HepG2 (cell line): Measurements from ENCODE around the gene COA1. TPM values are rescaled to one million over a fixed set of nuclear protein-coding genes. Genes with fewer than 3 reads are reported as not detected.
A peak's percentile ranks its signal among the peaks of the same experiment; 100 is the strongest.

ENCODE experiments used
- ARNTL ChIP-seq: sonication (generic); formaldehyde crosslinking; IDR thresholded peaks from 2 replicates; pipeline ENCODE4 v1.4.0; 2020; ENCODE audit warnings: mild to moderate bottlenecking, missing genetic modification reagents
- ATF7 ChIP-seq, 2 experiments: fragments of 450-650 bp in 1 of 2; sonication (generic) in 1 of 2; formaldehyde crosslinking in 1 of 2; IDR thresholded peaks; 2 replicates each; pipeline versions ENCODE4 v1.4.0 to v1.6.1; 2016 to 2020; ENCODE audit warnings: antibody characterized with exemption in 1 of 2, mild to moderate bottlenecking in 1 of 2, missing genetic modification reagents in 1 of 2
- ATF7-NPFF ChIP-seq: sonication (generic); formaldehyde crosslinking; IDR thresholded peaks from 2 replicates; pipeline ENCODE4 v1.8.1; 2023; ENCODE audit warnings: mild to moderate bottlenecking, low read depth, missing genetic modification reagents, moderate library complexity
- BRD4 ChIP-seq: sonication (generic); formaldehyde crosslinking; IDR thresholded peaks from 2 replicates; pipeline ENCODE4 v1.4.0; 2020; ENCODE audit warnings: missing genetic modification reagents
- CBX2 ChIP-seq, 2 experiments: fragments of 200-600 bp in 1 of 2; sonication (generic); formaldehyde crosslinking in 1 of 2; IDR thresholded peaks; 2 replicates each; pipeline versions ENCODE4 v1.7.0 to v1.8.1; 2018 to 2022; ENCODE audit warnings: low read depth in 2 of 2, low read length in 1 of 2, mild to moderate bottlenecking in 1 of 2, missing genetic modification reagents in 1 of 2
- IRF2 ChIP-seq: IDR thresholded peaks from 2 replicates; pipeline ENCODE4 v1.6.1; 2018; ENCODE audit warnings: missing genetic modification reagents, missing compliant biosample characterization
- MTF2 ChIP-seq: sonication (generic); formaldehyde crosslinking; IDR thresholded peaks from 2 replicates; pipeline ENCODE4 v1.5.0; 2020; ENCODE audit warnings: missing genetic modification reagents, borderline replicate concordance
- PAWR ChIP-seq: sonication (generic); formaldehyde crosslinking; IDR thresholded peaks from 2 replicates; pipeline ENCODE4 v1.4.0; 2020; ENCODE audit warnings: missing genetic modification reagents, mild to moderate bottlenecking, borderline replicate concordance
- PHF20 ChIP-seq: sonication (generic); formaldehyde crosslinking; IDR thresholded peaks from 2 replicates; pipeline ENCODE4 v1.5.0; 2020; ENCODE audit warnings: mild to moderate bottlenecking, missing genetic modification reagents
- SMAD3 ChIP-seq: sonication (generic); formaldehyde crosslinking; IDR thresholded peaks from 2 replicates; pipeline ENCODE4 v1.4.0; 2020; ENCODE audit warnings: missing genetic modification reagents
- SP4 ChIP-seq: sonication (generic); formaldehyde crosslinking; IDR thresholded peaks from 2 replicates; pipeline ENCODE4 v1.8.1; 2023; ENCODE audit warnings: mild to moderate bottlenecking, missing genetic modification reagents
- ZFAT ChIP-seq: sonication (generic); formaldehyde crosslinking; conservative IDR thresholded peaks from 2 replicates; pipeline ENCODE4 v1.8.1; 2023; ENCODE audit warnings: missing genetic modification reagents, inconsistent platforms
- ZFX ChIP-seq: sonication (generic); formaldehyde crosslinking; IDR thresholded peaks from 2 replicates; pipeline ENCODE4 v1.4.0; 2020; ENCODE audit warnings: mild to moderate bottlenecking, low read depth, missing genetic modification reagents, moderate library complexity
- ZNF24 ChIP-seq: fragments of 450-650 bp; IDR thresholded peaks from 2 replicates; pipeline ENCODE4 v1.6.1; 2017; ENCODE audit warnings: antibody characterized with exemption, mild to moderate bottlenecking
- ZNF451 ChIP-seq: sonication (generic); formaldehyde crosslinking; IDR thresholded peaks from 2 replicates; pipeline ENCODE4 v1.5.0; 2020; ENCODE audit warnings: mild to moderate bottlenecking, missing genetic modification reagents
- ZNF766 ChIP-seq: sonication (generic); formaldehyde crosslinking; IDR thresholded peaks from 2 replicates; pipeline ENCODE4 v1.5.0; 2020; ENCODE audit warnings: missing genetic modification reagents, borderline replicate concordance
- ZNF782 ChIP-seq: sonication (generic); formaldehyde crosslinking; IDR thresholded peaks from 2 replicates; pipeline ENCODE4 v1.4.0; 2020; ENCODE audit warnings: missing genetic modification reagents, mild to moderate bottlenecking, borderline replicate concordance
- ZNF879 ChIP-seq: sonication (generic); formaldehyde crosslinking; IDR thresholded peaks from 2 replicates; pipeline ENCODE4 v1.8.1; 2023; ENCODE audit warnings: missing genetic modification reagents
- polyA plus RNA-seq, 8 experiments: library from polyadenylated mRNA; depleted of rRNA in 3 of 8; stranded (reverse) in 7 of 8; unstranded in 1 of 8; fragments of >200 nt; fragmentation: Illumina TruSeq in 4 of 8; extraction: Trizol in 4 of 8; gene quantifications; 2 replicates each; pipeline versions ENCODE4 v1.2.1 to v1.2.3, GENCODE V29; 2011 to 2016; ENCODE audit warnings: low read depth in 4 of 8, missing spikeins in 1 of 8, mixed read lengths in 1 of 8; ENCODE audit not compliant: insufficient read depth in 1 of 8
- total RNA-seq, 5 experiments: library from RNA; depleted of rRNA; stranded (reverse); fragments of >200 nt; fragmentation: Illumina TruSeq; extraction: Trizol; gene quantifications; 2 replicates each; pipeline ENCODE4 v1.2.3, GENCODE V29; 2016; ENCODE audit warnings: low read depth in 1 of 5
- TF ChIP-seq, protein P1 (sequence below): sonication (generic); formaldehyde crosslinking; IDR thresholded peaks from 2 replicates; pipeline ENCODE4 v1.4.0; 2020; ENCODE audit warnings: missing genetic modification reagents
- TF ChIP-seq, protein P2 (sequence below): sonication (generic); formaldehyde crosslinking; IDR thresholded peaks from 2 replicates; pipeline ENCODE4 v1.4.0; 2020; ENCODE audit warnings: missing genetic modification reagents
- TF ChIP-seq, protein P3 (sequence below): IDR thresholded peaks from 2 replicates; pipeline ENCODE4 v1.6.1; 2016; ENCODE audit warnings: missing compliant biosample characterization, missing genetic modification reagents, borderline replicate concordance
- TF ChIP-seq, protein P4 (sequence below): sonication (generic); formaldehyde crosslinking; IDR thresholded peaks from 2 replicates; pipeline ENCODE4 v1.5.0; 2020; ENCODE audit warnings: missing genetic modification reagents
- TF ChIP-seq, protein P5 (sequence below): sonication (generic); formaldehyde crosslinking; IDR thresholded peaks from 2 replicates; pipeline ENCODE4 v1.5.1; 2020; ENCODE audit warnings: missing genetic modification reagents, mild to moderate bottlenecking, borderline replicate concordance

The COA1 gene
- total and polyA plus RNA-seq, 2 of the 13 experiments (the other 11 are each of a cell fraction or from before 2014, with no cell fraction given), result 33.2 to 65.7 TPM

DNA sequence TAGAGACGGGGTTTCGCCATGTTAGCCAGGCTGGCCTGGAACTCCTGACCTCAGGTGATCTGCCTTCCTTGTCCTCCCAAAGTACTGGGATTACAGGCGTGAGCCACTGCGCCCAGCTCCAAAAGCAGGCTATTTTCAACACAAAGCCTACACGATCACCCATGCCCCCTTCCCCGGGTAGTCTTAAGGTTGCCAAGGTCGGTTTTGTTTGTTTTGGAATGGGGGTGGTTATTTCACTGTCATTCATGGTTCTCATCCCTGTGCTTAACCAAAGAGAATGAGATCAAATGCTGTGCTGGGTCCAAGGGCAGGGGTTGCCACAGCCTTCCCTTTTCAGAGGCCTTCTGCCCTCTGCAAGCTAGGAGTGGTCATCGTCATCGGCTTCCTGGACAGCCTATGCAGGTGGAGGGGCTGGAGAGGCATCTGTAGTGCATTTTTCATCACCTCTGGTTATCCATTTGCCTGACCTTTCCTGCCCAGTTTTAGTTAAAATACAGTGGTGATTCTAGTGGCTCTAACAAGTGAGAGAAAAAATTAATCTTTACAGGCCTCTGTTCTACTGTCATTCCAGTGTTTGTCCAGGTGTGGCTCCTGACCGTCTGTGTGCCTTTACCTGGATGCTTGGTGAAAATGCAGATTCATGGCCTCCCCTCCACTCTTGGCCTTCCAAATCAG is 40.6 kb upstream of the COA1 start (continued):
- TF ChIP-seq, protein P1, sequence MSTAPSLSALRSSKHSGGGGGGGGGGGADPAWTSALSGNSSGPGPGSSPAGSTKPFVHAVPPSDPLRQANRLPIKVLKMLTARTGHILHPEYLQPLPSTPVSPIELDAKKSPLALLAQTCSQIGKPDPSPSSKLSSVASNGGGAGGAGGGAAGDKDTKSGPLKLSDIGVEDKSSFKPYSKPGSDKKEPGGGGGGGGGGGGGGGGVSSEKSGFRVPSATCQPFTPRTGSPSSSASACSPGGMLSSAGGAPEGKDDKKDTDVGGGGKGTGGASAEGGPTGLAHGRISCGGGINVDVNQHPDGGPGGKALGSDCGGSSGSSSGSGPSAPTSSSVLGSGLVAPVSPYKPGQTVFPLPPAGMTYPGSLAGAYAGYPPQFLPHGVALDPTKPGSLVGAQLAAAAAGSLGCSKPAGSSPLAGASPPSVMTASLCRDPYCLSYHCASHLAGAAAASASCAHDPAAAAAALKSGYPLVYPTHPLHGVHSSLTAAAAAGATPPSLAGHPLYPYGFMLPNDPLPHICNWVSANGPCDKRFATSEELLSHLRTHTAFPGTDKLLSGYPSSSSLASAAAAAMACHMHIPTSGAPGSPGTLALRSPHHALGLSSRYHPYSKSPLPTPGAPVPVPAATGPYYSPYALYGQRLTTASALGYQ, result peak; percentile 83
- TF ChIP-seq ZNF24 (no peak), BRD4 (CRISPR knock-in tag) (peak; percentile 64; the same call in 1 of the 2 replicates), IRF2 (CRISPR knock-in tag) (peak; percentile 87; the same call in 1 of the 2 replicates), PHF20 (CRISPR knock-in tag) (no peak), ATF7-NPFF (CRISPR knock-in tag) (no peak), SMAD3 (CRISPR knock-in tag) (no peak), PAWR (CRISPR knock-in tag) (no peak), ZNF879 (CRISPR knock-in tag) (no peak), ATF7 (IDR thresholded peaks at IDR 0.05) (peak; percentile 27; the same call in 1 of the 2 replicates), ATF7 (CRISPR knock-in tag; IDR thresholded peaks at IDR 0.05) (peak; percentile 67; the same call in 1 of the 2 replicates), ZFX (CRISPR knock-in tag) (peak; percentile 73), ZNF782 (CRISPR knock-in tag) (peak; percentile 30; the same call in 1 of the 2 replicates), CBX2 (IDR thresholded peaks at IDR 0.05; ENCODE audit: low read depth, low read length) (no peak), CBX2 (CRISPR knock-in tag; IDR thresholded peaks at IDR 0.05; ENCODE audit: low read depth) (no peak), ZNF766 (CRISPR knock-in tag) (no peak; the same call in 1 of the 2 replicates), ARNTL (no peak), ZFAT (no peak), SP4 (CRISPR knock-in tag) (peak; percentile 49; the same call in 1 of the 2 replicates), MTF2 (no peak), ZNF451 (CRISPR knock-in tag) (no peak)
- TF ChIP-seq, protein P2, sequence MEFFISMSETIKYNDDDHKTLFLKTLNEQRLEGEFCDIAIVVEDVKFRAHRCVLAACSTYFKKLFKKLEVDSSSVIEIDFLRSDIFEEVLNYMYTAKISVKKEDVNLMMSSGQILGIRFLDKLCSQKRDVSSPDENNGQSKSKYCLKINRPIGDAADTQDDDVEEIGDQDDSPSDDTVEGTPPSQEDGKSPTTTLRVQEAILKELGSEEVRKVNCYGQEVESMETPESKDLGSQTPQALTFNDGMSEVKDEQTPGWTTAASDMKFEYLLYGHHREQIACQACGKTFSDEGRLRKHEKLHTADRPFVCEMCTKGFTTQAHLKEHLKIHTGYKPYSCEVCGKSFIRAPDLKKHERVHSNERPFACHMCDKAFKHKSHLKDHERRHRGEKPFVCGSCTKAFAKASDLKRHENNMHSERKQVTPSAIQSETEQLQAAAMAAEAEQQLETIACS (CRISPR knock-in tag), result no peak
- TF ChIP-seq, protein P3, sequence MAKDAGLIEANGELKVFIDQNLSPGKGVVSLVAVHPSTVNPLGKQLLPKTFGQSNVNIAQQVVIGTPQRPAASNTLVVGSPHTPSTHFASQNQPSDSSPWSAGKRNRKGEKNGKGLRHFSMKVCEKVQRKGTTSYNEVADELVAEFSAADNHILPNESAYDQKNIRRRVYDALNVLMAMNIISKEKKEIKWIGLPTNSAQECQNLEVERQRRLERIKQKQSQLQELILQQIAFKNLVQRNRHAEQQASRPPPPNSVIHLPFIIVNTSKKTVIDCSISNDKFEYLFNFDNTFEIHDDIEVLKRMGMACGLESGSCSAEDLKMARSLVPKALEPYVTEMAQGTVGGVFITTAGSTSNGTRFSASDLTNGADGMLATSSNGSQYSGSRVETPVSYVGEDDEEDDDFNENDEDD (CRISPR knock-in tag), result no peak
- TF ChIP-seq, protein P4, sequence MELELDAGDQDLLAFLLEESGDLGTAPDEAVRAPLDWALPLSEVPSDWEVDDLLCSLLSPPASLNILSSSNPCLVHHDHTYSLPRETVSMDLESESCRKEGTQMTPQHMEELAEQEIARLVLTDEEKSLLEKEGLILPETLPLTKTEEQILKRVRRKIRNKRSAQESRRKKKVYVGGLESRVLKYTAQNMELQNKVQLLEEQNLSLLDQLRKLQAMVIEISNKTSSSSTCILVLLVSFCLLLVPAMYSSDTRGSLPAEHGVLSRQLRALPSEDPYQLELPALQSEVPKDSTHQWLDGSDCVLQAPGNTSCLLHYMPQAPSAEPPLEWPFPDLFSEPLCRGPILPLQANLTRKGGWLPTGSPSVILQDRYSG, result no peak
- TF ChIP-seq, protein P5, sequence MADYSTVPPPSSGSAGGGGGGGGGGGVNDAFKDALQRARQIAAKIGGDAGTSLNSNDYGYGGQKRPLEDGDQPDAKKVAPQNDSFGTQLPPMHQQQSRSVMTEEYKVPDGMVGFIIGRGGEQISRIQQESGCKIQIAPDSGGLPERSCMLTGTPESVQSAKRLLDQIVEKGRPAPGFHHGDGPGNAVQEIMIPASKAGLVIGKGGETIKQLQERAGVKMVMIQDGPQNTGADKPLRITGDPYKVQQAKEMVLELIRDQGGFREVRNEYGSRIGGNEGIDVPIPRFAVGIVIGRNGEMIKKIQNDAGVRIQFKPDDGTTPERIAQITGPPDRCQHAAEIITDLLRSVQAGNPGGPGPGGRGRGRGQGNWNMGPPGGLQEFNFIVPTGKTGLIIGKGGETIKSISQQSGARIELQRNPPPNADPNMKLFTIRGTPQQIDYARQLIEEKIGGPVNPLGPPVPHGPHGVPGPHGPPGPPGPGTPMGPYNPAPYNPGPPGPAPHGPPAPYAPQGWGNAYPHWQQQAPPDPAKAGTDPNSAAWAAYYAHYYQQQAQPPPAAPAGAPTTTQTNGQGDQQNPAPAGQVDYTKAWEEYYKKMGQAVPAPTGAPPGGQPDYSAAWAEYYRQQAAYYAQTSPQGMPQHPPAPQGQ (CRISPR knock-in tag), result no peak
